ENCODE results near the gene TNFRSF9.

GRCh38 chr1:7932524-7933138 is 8.0 kb downstream of the TNFRSF9 start:
- TF ChIP-seq CTCF (IDR thresholded peaks at IDR 0.05) (no peak), EP300 (IDR thresholded peaks at IDR 0.05) (no peak), POLR2A (IDR thresholded peaks at IDR 0.05; ENCODE audit: low read depth) (no peak)
